Skeletal muscle satellite cell (primary cell): ENCODE measurements around the gene IFNA1.

Source experiments
- H3K27me3 ChIP-seq: 2 replicates; pipeline ENCODE4 v1.7.0; 2013; ENCODE audit warnings: low read length; ENCODE audit not compliant: control insufficient read depth, insufficient read depth
- H3K36me3 ChIP-seq: 2 replicates; pipeline ENCODE4 v1.7.0; 2013; ENCODE audit warnings: mild to moderate bottlenecking, control low read depth, low read length; ENCODE audit not compliant: insufficient read depth
- H3K4me1 ChIP-seq: 2 replicates; pipeline ENCODE4 v1.7.0; 2013; ENCODE audit warnings: low read length; ENCODE audit not compliant: control insufficient read depth, insufficient read depth
- H3K4me2 ChIP-seq: 2 replicates; pipeline ENCODE4 v1.7.0; 2013; ENCODE audit warnings: mild to moderate bottlenecking, low read length
- H3K4me3 ChIP-seq: 2 replicates; pipeline ENCODE4 v1.7.0; 2013; ENCODE audit warnings: low read length
- H3K9ac ChIP-seq: 2 replicates; pipeline ENCODE4 v1.7.0; 2013; ENCODE audit warnings: mild to moderate bottlenecking, low read depth, low read length, moderate library complexity
- H3K9me3 ChIP-seq: replicated peaks from 2 replicates; pipeline ENCODE4 v1.7.0; 2013; ENCODE audit warnings: mild to moderate bottlenecking, control low read depth, low read length

Gene IFNA1

DNA sequence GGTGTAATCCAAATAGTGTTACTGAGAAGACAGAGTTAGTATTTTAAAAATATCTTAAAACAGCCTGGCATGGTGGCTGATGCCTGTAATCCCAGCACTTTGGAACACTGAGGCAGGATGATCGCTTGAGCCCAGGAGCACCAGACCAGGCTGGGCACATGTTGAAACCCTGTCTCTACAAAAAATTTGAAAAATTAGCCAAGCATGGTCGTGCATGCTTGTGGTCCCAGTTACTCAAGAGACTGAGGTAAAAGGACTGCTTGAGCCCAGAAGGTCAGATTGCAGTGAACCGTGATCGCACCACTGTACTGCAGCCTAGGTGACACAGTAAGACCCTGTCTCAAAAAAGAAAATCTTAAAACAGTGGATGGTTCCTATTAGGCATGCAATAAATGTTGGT lies 12.4 kb downstream of the IFNA1 start:
- Histone ChIP-seq H3K9me3 (no peaks in the 10 kb centered on the region), H3K4me1 (peaks cover 22% of the 10 kb centered on the region), H3K36me3 (peaks cover 29% of the 10 kb centered on the region), H3K4me3 (no peak overlapping the region), H3K4me2 (no peak overlapping the region), H3K27me3 (no peaks in the 10 kb centered on the region), H3K9ac (no peak overlapping the region)

DNA sequence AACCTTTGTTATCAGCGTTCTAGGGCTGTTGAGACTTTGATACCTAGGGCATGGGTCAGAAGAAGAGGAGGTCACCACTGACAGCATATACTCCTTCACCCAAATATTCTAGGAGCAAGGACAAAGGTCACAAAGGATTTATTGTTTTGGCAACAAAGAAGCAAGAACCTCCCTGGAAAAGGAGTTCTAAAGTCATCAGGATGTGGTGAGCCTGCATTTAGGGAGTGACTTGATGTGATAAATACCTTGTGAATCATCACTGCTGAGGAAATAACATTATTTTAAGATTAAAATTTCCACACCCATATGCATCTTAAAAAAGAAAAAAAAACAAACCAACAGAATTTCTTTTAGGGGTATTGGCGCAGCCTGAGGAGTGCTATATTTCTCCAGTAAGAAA lies 13.9 kb downstream of the IFNA1 start:
- Histone ChIP-seq H3K4me2 (no peak overlapping the region), H3K4me1 (peaks cover 22% of the 10 kb centered on the region), H3K4me3 (no peak overlapping the region), H3K27me3 (no peaks in the 10 kb centered on the region), H3K36me3 (peaks cover 29% of the 10 kb centered on the region), H3K9ac (no peak overlapping the region), H3K9me3 (no peaks in the 10 kb centered on the region)

DNA sequence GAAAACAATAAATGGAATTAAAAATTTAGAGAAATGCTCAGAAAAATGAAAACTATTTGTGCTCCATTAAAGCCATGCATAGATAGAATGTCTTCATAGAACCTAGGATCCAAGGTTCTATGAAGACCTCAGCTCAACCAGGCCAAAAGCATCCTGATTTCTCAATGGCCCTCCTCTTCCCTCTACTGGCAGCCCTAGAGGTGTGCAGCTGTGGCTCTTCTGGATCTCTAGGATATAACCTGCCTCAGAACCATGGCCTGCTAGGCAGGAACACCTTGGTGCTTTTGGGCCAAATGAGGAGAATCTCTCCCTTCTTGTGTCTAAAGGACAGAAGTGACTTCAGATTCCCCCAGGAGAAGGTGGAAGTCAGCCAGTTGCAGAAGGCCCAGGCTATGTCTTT lies 15.1 kb downstream of the IFNA1 start:
- Histone ChIP-seq H3K9me3 (no peaks in the 10 kb centered on the region), H3K4me1 (peaks cover 17% of the 10 kb centered on the region), H3K27me3 (no peaks in the 10 kb centered on the region), H3K36me3 (peaks cover 29% of the 10 kb centered on the region), H3K9ac (no peak overlapping the region), H3K4me3 (no peak overlapping the region), H3K4me2 (no peak overlapping the region)

DNA sequence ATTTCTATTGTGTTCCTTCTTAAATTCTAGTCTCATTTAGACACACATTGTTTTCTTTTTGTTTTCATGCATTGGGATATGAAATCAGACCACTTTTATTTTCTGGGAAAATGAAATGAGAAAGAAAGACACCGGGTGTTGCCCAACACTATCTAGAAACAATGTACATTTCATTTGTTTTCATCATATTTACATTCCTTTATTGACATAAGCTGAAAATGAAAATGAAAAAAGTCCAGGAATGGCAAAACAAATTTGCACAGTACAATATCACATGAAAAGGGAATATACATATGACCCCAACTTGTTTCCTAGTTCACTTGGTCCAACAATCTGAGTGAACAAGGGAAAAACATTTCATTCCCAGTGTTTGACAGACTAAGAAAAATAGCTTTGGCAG lies 21.1 kb downstream of the IFNA1 start:
- no peak overlapping the region for H3K9ac ChIP-seq
- peaks cover 38% of the 10 kb centered on the region for H3K36me3 ChIP-seq
- H3K27me3 ChIP-seq: no peaks in the 10 kb centered on the region
- H3K4me1 ChIP-seq: no peaks in the 10 kb centered on the region
- no peak overlapping the region for H3K4me3 ChIP-seq
- H3K4me2 ChIP-seq: no peak overlapping the region
- H3K9me3 ChIP-seq: no peaks in the 10 kb centered on the region

DNA sequence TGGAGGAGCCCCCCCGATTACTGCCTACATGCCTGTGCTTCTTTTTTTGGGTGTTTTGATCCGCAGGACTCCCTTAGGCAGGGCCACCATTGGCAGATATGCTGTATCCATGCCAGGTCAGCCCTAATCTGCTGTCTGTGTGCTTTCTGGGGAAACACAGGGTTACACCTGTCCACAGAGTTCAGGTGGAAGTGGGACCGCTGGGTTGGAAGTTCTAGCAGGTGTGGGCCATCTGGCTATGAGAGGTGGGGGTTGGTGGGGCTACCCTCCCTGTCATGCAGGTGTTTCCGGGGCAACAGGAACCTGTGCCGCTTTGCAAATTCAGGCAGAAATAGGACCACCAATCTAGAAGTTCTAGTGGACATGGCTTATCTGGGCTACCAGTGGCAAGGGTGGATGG lies 24.9 kb downstream of the IFNA1 start:
- H3K9ac ChIP-seq: no peak overlapping the region

DNA sequence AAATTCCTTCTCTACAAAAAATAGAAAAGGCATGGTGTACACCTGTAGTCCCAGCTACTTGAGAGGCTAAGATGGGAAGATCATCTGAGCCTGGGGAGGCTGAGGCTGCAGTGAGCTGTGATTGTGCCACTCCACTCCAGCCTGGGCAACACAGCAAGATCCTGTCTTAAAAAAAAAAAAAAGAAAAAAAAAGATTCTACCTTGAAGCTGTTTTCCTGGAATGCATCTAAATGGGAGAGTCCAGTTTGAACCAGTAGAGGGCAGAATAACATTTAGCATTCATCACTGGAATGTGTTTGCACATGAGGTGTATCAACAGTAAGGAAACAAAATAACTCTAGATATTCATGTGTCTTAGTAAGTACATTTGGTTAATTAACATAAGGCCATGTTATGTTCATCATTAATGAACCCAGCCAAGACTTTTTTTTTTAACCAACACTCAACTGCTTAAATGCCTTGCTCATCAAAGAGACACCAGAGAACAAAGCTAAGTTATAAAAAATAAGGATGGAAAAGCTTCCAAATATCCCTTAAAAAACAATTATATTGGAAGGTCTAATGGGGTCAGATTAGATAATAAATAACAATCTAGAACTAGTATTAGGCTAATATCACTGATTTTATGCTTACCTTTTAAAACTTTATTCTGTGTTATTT lies 25.8 kb downstream of the IFNA1 start:
- Histone ChIP-seq H3K4me1 (no peaks in the 10 kb centered on the region), H3K9ac (no peak overlapping the region), H3K4me3 (no peak overlapping the region), H3K36me3 (peaks cover 58% of the 10 kb centered on the region), H3K4me2 (no peak overlapping the region), H3K27me3 (no peaks in the 10 kb centered on the region), H3K9me3 (no peaks in the 10 kb centered on the region)

More for the DNA sequence above, 24.9 kb downstream of the IFNA1 start:
- Histone ChIP-seq H3K27me3 (no peaks in the 10 kb centered on the region), H3K4me2 (no peak overlapping the region), H3K9me3 (no peaks in the 10 kb centered on the region), H3K4me1 (no peaks in the 10 kb centered on the region), H3K4me3 (no peak overlapping the region), H3K36me3 (peaks cover 50% of the 10 kb centered on the region)

DNA sequence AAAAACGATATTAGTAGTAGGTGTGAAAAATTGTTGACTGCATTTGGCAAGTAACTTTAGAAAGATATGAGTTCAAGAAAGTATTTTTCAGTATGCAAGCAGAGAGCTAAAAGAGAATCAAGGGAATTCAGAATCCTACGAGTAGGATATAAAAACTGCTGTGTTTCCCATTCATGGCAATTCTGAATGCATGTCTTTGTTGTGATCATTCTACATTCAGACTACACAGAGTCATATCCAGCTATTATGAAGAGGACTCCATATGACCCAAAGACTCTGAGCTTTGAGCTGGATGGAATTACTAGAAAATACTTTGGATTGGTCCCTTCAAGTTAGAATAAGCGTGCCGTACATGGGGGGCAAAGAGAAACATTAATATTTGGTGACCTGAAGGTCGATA lies 29.9 kb downstream of the IFNA1 start:
- Histone ChIP-seq H3K9me3 (no peaks in the 10 kb centered on the region), H3K27me3 (no peaks in the 10 kb centered on the region), H3K4me2 (no peak overlapping the region), H3K36me3 (peaks cover 61% of the 10 kb centered on the region), H3K4me3 (no peak overlapping the region), H3K4me1 (no peaks in the 10 kb centered on the region), H3K9ac (no peak overlapping the region)

DNA sequence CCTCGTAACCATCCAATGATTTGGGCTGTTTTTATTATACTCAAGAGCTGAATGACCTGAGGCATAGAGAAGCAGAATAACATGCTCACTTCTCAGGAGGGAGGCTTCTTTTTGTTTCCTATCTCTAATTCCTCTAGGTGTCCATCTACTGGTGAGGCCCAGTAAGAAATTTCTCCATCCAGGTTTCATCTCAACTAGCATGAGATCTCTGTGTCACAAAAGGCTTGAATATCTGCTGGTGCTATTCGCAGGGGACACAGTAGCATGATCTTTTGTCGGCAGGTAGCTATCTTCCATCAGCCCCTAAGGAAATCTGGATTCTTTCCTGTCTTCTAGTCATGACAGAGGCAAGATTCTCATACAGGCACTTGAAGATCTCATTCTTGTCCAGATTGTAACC lies 33.0 kb downstream of the IFNA1 start:
- Histone ChIP-seq H3K27me3 (no peaks in the 10 kb centered on the region), H3K4me1 (no peaks in the 10 kb centered on the region), H3K9ac (no peak overlapping the region), H3K4me3 (no peak overlapping the region), H3K36me3 (peaks cover 62% of the 10 kb centered on the region), H3K4me2 (no peak overlapping the region), H3K9me3 (no peaks in the 10 kb centered on the region)

DNA sequence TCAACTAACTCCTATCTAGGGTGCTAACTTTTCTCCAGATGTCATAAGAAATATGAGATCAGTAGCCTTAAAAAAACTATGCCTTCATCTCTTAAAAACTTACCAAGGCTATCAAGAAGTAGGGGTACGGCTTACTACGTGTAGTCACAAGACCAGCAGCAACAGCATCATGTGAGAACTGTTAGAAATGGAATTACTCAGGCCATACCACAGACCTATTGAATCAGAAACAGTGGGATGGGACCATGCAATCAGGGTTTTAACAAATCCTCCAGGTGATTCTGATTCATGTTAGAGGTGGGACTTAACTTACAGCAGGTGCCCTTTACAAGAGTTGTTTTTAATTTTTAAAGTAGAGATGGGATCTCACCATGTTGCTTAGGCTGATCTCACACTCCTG lies 37.2 kb downstream of the IFNA1 start:
- Histone ChIP-seq H3K27me3 (no peaks in the 10 kb centered on the region), H3K4me2 (no peak overlapping the region), H3K9ac (no peak overlapping the region), H3K9me3 (no peaks in the 10 kb centered on the region), H3K4me1 (no peaks in the 10 kb centered on the region), H3K4me3 (no peak overlapping the region), H3K36me3 (peaks cover 57% of the 10 kb centered on the region)

DNA sequence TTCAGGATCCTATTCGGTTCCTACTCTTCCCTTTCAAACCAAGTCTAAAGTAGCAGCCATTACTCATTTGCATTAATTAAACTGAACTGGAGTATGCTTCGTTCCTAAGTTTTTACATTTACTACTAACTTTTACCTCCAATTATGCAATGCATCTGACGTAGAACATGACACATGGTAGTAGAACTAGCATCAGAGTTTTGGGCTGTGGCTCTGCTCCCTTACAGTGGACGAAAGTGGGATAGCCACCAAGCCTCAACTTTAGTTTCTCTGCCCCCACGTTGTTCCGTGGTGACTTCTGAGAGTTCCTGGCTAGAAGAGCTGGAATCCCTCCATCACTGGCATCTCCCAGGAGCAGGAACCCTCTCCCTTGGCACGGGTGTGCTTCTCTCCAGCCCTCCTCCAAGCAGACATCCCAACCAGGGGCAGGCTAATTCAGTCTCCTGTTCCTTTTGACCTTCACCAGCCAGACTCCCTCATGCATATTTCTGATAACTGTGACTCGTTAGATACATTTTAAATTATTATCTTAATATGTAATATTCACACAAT lies 39.0 kb downstream of the IFNA1 start:
- Histone ChIP-seq H3K4me2 (no peak overlapping the region), H3K9ac (no peak overlapping the region), H3K4me3 (no peak overlapping the region), H3K9me3 (no peaks in the 10 kb centered on the region), H3K27me3 (no peaks in the 10 kb centered on the region), H3K36me3 (peaks cover 51% of the 10 kb centered on the region), H3K4me1 (no peaks in the 10 kb centered on the region)

DNA sequence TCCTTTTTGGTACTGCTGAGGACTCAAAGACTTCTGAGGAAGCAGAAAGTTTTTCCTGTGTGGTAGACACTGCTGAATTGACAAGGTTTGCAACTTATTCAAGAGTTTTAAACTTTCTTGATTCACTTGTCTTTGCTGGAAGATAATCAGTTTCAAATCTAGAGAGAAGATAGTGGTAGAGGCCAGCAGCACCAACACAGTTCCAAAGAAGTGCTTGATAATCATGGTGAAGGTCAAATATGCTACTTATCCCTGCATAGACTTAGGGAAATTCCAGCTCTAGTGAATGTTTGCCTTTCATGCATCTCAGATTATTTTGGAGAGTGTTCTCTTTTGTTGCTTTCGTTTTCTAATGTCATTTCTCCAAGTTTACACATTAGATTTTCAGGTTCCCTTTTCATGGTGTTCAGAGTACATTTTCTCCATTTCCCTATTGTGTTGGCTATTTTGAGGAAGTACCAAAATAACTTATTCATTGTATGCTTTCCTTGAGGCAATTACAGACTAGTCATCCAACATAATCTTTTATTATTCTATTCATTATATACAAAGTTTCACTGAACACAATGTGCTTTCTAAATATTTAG lies 41.3 kb downstream of the IFNA1 start:
- no peak overlapping the region for H3K4me2 ChIP-seq
- H3K9me3 ChIP-seq: no peaks in the 10 kb centered on the region
- no peaks in the 10 kb centered on the region for H3K4me1 ChIP-seq
- H3K36me3 ChIP-seq: peaks cover 47% of the 10 kb centered on the region
- H3K4me3 ChIP-seq: no peak overlapping the region
- H3K27me3 ChIP-seq: no peaks in the 10 kb centered on the region
- no peak overlapping the region for H3K9ac ChIP-seq

DNA sequence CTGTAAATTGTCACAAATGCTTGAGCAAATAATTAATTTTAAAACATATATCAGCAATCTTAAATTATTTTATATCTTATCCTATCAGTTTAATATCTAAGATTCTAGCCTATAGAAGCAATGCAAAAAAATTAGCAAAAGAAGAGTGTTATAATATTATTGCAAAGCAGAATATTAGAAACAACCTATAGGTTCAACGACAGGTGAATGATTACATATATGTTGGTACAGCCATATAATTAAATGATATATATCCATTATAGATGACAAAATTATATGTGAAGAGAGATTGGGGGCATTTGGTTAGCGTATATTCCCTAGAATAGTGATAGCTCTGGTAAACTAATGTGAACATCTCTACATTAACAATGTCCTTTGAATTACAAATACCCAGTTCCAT lies 42.0 kb downstream of the IFNA1 start, which contains the start of gene IFNE:
TSS of gene IFNE (minus strand) at position 101 of the 400 bp plus-strand sequence. CDS start 619 bp downstream, outside the sequence.
- no peaks in the 10 kb centered on the region for H3K9me3 ChIP-seq
- H3K4me1 ChIP-seq: no peaks in the 10 kb centered on the region
- H3K4me3 ChIP-seq: no peak within 1 kb of the TSS
- no peak within 1 kb of the TSS for H3K9ac ChIP-seq
- H3K4me2 ChIP-seq: no peak within 1 kb of the TSS
- H3K36me3 ChIP-seq: peaks cover 41% of the 10 kb centered on the region
- H3K27me3 ChIP-seq: no peaks in the 10 kb centered on the region
